Mesenchymal stem cell (in vitro differentiated cells and primary cell): ENCODE data around the gene ACAA1.

Source experiments
- DNase-seq: peaks from one replicate; pipeline ENCODE4 v3.0.0-alpha.2; 2013
- H2AFZ ChIP-seq: one replicate; pipeline ENCODE4 v1.6.1; 2013; ENCODE audit warnings: low read depth, mild to moderate bottlenecking, control low read depth, inconsistent platforms, low read length, moderate library complexity
- H2AK5ac ChIP-seq: 2 replicates; pipeline ENCODE4 v1.6.1; 2013; ENCODE audit warnings: low read length, moderate library complexity, mild to moderate bottlenecking, inconsistent platforms; ENCODE audit not compliant: severe bottlenecking
- H2BK120ac ChIP-seq: one replicate; pipeline ENCODE4 v1.6.1; 2013; ENCODE audit warnings: low read depth, mild to moderate bottlenecking, inconsistent platforms, low read length, moderate library complexity
- H2BK12ac ChIP-seq, 2 experiments: one replicate each; pipeline ENCODE4 v1.6.1; 2013; ENCODE audit warnings: inconsistent platforms in 2 of 2, low read length in 2 of 2, mild to moderate bottlenecking in 2 of 2, moderate library complexity in 2 of 2, control low read depth in 1 of 2
- H2BK15ac ChIP-seq: one replicate; pipeline ENCODE4 v1.6.1; 2013; ENCODE audit warnings: mild to moderate bottlenecking, low read depth, inconsistent platforms; ENCODE audit not compliant: poor library complexity, severe bottlenecking
- H2BK5ac ChIP-seq: 2 replicates; pipeline ENCODE4 v1.6.1; 2013; ENCODE audit warnings: low read depth, mild to moderate bottlenecking, low read length, control low read depth, inconsistent platforms; ENCODE audit not compliant: poor library complexity, severe bottlenecking
- H3K14ac ChIP-seq, 2 experiments: one replicate each; pipeline ENCODE4 v1.6.1; 2013; ENCODE audit warnings: inconsistent platforms in 2 of 2, low read length in 2 of 2, control low read depth in 1 of 2, mild to moderate bottlenecking in 1 of 2, moderate library complexity in 1 of 2
- H3K18ac ChIP-seq, 2 experiments: one replicate each; pipeline ENCODE4 v1.6.1; 2013; ENCODE audit warnings: inconsistent platforms in 2 of 2, low read length in 2 of 2, control low read depth in 1 of 2, low read depth in 1 of 2, mild to moderate bottlenecking in 1 of 2
- H3K23ac ChIP-seq, 2 experiments: one replicate each; pipeline ENCODE4 v1.6.1; 2013; ENCODE audit warnings: inconsistent platforms in 2 of 2, low read length in 2 of 2, mild to moderate bottlenecking in 2 of 2, moderate library complexity in 2 of 2, control low read depth in 1 of 2
- H3K27ac ChIP-seq: 2 replicates; pipeline ENCODE4 v1.5.1; 2013; ENCODE audit warnings: mild to moderate bottlenecking, moderate library complexity, low read length, control low read depth, inconsistent platforms; ENCODE audit not compliant: poor library complexity, severe bottlenecking
- H3K27me3 ChIP-seq, 2 experiments: 2 replicates each; pipeline versions ENCODE4 v1.6.1 to v1.7.0; 2013; ENCODE audit warnings: low read length in 2 of 2, mild to moderate bottlenecking in 2 of 2, moderate library complexity in 2 of 2, control low read depth in 1 of 2, inconsistent platforms in 1 of 2; ENCODE audit not compliant: control insufficient read depth in 1 of 2, insufficient read depth in 1 of 2
- H3K36me3 ChIP-seq, 2 experiments: 2 replicates each; pipeline versions ENCODE4 v1.6.1 to v1.7.0; 2013; ENCODE audit warnings: low read length in 2 of 2, control low read depth in 1 of 2, inconsistent platforms in 1 of 2, low read depth in 1 of 2, mild to moderate bottlenecking in 1 of 2; ENCODE audit not compliant: insufficient read depth in 2 of 2, control insufficient read depth in 1 of 2
- H3K4ac ChIP-seq, 2 experiments: one replicate each; pipeline ENCODE4 v1.6.1; 2013; ENCODE audit warnings: inconsistent platforms in 2 of 2, low read length in 2 of 2, mild to moderate bottlenecking in 2 of 2, moderate library complexity in 2 of 2, control low read depth in 1 of 2, low read depth in 1 of 2
- H3K4me1 ChIP-seq: 2 replicates; pipeline ENCODE4 v1.6.1; 2013; ENCODE audit warnings: low read depth, low read length, control low read depth; ENCODE audit not compliant: control insufficient read depth, insufficient read depth
- H3K4me2 ChIP-seq: 2 replicates; pipeline ENCODE4 v1.6.1; 2013; ENCODE audit warnings: low read length, mild to moderate bottlenecking, inconsistent platforms; ENCODE audit not compliant: poor library complexity, severe bottlenecking
- H3K4me3 ChIP-seq, 2 experiments: 2 replicates each; pipeline versions ENCODE4 v1.5.1 to v1.7.0; 2013; ENCODE audit warnings: low read length in 2 of 2, mild to moderate bottlenecking in 2 of 2, control low read depth in 1 of 2, low read depth in 1 of 2; ENCODE audit not compliant: insufficient read depth in 1 of 2
- H3K79me1 ChIP-seq: replicated peaks from 2 replicates; pipeline ENCODE4 v1.6.1; 2013; ENCODE audit warnings: mild to moderate bottlenecking, control low read depth, low read length, inconsistent platforms; ENCODE audit not compliant: poor library complexity, severe bottlenecking
- H3K9ac ChIP-seq: 2 replicates; pipeline ENCODE4 v1.7.0; 2013; ENCODE audit warnings: mild to moderate bottlenecking, low read length, moderate library complexity
- H3K9me3 ChIP-seq: 2 replicates; pipeline ENCODE4 v1.7.0; 2013; ENCODE audit warnings: mild to moderate bottlenecking, low read length; ENCODE audit not compliant: control insufficient read depth
- H4K8ac ChIP-seq: one replicate; pipeline ENCODE4 v1.6.1; 2013; ENCODE audit warnings: inconsistent platforms, mild to moderate bottlenecking, low read length, moderate library complexity
- H4K91ac ChIP-seq: one replicate; pipeline ENCODE4 v1.6.1; 2013; ENCODE audit warnings: mild to moderate bottlenecking, low read length, inconsistent platforms
- WGBS: methylation state at CpG from one replicate; pipeline ENCODE4 v1.1.7; 2013; ENCODE audit warnings: mixed read lengths; 5-methylcytosine and 5-hydroxymethylcytosine counted together

Gene ACAA1

GRCh38 chr3:38114052-38114874 is 22.7 kb downstream of the ACAA1 start:
- Histone ChIP-seq H2AK5ac (no peak overlapping the region), H3K27ac (no peak overlapping the region), H2BK12ac (no peak overlapping the region), H3K9ac (no peak overlapping the region), H3K4me1 (peaks cover 10% of the 10 kb centered on the region), H2BK120ac (no peak overlapping the region), H2BK15ac (no peak overlapping the region), H3K4ac (no peak overlapping the region), H3K79me1 (no peaks in the 10 kb centered on the region), H3K9me3 (no peaks in the 10 kb centered on the region), H2AFZ (no peak overlapping the region), H2BK5ac (no peak overlapping the region), H3K23ac (no peak overlapping the region), H3K27me3 (peaks cover 6 to 23% of the 10 kb centered on the region in 2 experiments), H3K36me3 (peaks cover 0 to 3% of the 10 kb centered on the region in 2 experiments), H4K91ac (no peak overlapping the region), H3K14ac (no peak overlapping the region), H3K4me3 (no peak overlapping the region), H3K18ac (no peak overlapping the region), H3K4me2 (no peak overlapping the region), H4K8ac (no peak overlapping the region)
- WGBS = 92% methylated on average over 13 of the region's 13 CpGs
- no peak for DNase-seq

GRCh38 chr3:38112378-38112761 is 24.6 kb downstream of the ACAA1 start:
- Histone ChIP-seq H3K9ac (no peak overlapping the region), H4K8ac (no peak overlapping the region), H2BK15ac (no peak overlapping the region), H2BK12ac (no peak overlapping the region), H3K9me3 (peaks cover 2% of the 10 kb centered on the region), H3K36me3 (no peaks in the 10 kb centered on the region), H2AFZ (no peak overlapping the region), H2BK120ac (no peak overlapping the region), H3K18ac (no peak overlapping the region), H3K27me3 (peaks cover 6 to 23% of the 10 kb centered on the region in 2 experiments), H3K27ac (no peak overlapping the region), H2BK5ac (no peak overlapping the region), H4K91ac (no peak overlapping the region), H3K4ac (no peak overlapping the region), H3K79me1 (no peaks in the 10 kb centered on the region), H3K14ac (no peak overlapping the region), H3K4me3 (no peak overlapping the region), H3K4me2 (no peak overlapping the region), H3K4me1 (peaks cover 10% of the 10 kb centered on the region), H2AK5ac (no peak overlapping the region), H3K23ac (no peak overlapping the region)
- DNase-seq = no peak
- WGBS = 89% methylated on average over 7 of the region's 7 CpGs

GRCh38 chr3:38111696-38112377 is 25.1 kb downstream of the ACAA1 start:
- Histone ChIP-seq H4K91ac (no peak overlapping the region), H3K9me3 (peaks cover 3% of the 10 kb centered on the region), H3K9ac (no peak overlapping the region), H3K27me3 (peaks cover 6 to 23% of the 10 kb centered on the region in 2 experiments), H3K4me3 (no peak overlapping the region), H2BK120ac (no peak overlapping the region), H3K79me1 (no peaks in the 10 kb centered on the region), H2BK15ac (no peak overlapping the region), H2BK5ac (no peak overlapping the region), H3K4me1 (peaks cover 10% of the 10 kb centered on the region), H2AFZ (no peak overlapping the region), H2BK12ac (no peak overlapping the region), H3K18ac (no peak overlapping the region), H3K4ac (no peak overlapping the region), H2AK5ac (no peak overlapping the region), H3K36me3 (no peaks in the 10 kb centered on the region), H4K8ac (no peak overlapping the region), H3K27ac (no peak overlapping the region), H3K4me2 (no peak overlapping the region), H3K14ac (no peak overlapping the region), H3K23ac (no peak overlapping the region)
- WGBS = 85% methylated on average over 15 of the region's 16 CpGs
- DNase-seq = no peak

DNA sequence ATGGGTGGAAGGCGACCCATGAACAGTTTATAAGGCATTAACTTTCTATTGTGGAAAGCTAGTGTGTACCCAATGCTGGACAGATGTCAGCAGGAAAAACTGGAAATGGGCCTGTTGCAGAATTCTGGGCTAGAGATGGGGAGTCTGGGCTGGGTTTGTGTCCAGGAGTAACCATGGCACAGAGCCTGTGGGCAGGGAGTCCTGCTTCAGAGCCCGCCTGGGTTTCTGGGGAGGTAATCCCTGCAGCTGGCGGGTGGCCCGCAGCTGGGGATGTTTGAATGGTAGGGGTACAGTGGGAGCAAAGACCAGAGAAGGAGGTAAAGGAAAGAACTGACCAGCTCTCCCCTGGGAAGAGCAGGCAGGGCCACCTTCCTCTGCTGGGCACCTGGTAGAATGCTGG is 25.7 kb downstream of the ACAA1 start:
- H4K91ac ChIP-seq = no peak overlapping the region
- no peaks in the 10 kb centered on the region for H3K79me1 ChIP-seq
- no peak overlapping the region for H3K18ac ChIP-seq
- no peak overlapping the region for H3K4me2 ChIP-seq
- H3K4ac ChIP-seq = no peak overlapping the region
- peaks cover 10% of the 10 kb centered on the region for H3K4me1 ChIP-seq
- no peak overlapping the region for H3K9ac ChIP-seq
- H2BK5ac ChIP-seq = no peak overlapping the region
- no peak overlapping the region for H2BK15ac ChIP-seq
- no peak overlapping the region for H2BK12ac ChIP-seq
- no peak overlapping the region for H3K14ac ChIP-seq
- H2AFZ ChIP-seq = no peak overlapping the region
- H3K36me3 ChIP-seq = no peaks in the 10 kb centered on the region
- no peak overlapping the region for H3K23ac ChIP-seq
- peaks cover 6 to 23% of the 10 kb centered on the region in 2 experiments for H3K27me3 ChIP-seq
- no peak overlapping the region for H3K4me3 ChIP-seq
- no peak for DNase-seq
- peaks cover 3% of the 10 kb centered on the region for H3K9me3 ChIP-seq
- no peak overlapping the region for H3K27ac ChIP-seq
- no peak overlapping the region for H2AK5ac ChIP-seq
- no peak overlapping the region for H4K8ac ChIP-seq
- H2BK120ac ChIP-seq = no peak overlapping the region
- 89% methylated on average over 4 of the region's 4 CpGs for WGBS
